ENCODE measurements around the gene CASZ1. TPM values are rescaled to one million over a fixed set of nuclear protein-coding genes. Genes with fewer than 3 reads are reported as not detected.

CASZ1 gene
- total RNA-seq, 4 donors from 2014 or later: 39.1 to 215 (median 115) TPM

DNA sequence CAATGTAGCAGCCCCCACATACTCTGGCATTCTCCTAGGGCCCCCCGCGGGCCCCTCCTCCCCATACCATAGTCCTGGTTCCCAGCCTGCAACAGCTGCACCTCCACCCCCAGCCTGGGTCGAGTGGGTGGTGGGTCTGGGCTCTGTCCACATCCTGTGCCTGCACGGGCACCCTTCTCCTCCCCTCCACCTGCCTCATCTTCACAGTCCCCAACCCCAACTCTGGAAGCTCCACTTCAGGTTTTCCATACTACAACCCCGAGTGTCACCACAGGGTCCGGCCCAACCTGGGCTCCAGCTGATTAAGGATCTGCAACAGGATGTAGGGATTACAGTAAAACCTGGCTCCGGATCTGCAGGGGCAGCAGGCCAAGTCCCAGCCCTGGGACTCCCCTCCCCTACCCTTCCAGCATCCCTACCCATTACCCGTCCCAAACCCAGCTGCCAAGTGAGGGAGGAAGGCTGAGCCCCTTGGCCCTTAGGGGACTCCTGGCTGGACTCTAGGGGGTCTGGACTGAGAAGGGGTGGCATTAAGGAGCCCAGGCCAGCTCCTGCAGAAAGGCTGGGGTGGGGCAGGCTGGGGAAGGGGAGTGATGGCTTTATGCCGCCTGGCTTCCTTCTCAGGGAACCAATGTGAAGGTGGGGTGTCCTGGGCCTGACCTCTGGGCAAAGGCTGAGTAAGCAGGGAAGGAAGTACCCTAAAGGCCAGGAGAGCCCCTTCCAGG is 116.8 kb downstream of the CASZ1 start:
- peak overlapping the region; percentile 83 to 95 (median 94) for H3K27ac ChIP-seq
- peaks cover 82 to 99% (median 88%) of the 10 kb centered on the region in 4 donors for H3K4me1 ChIP-seq
- 43% methylated on average over 9 of the region's 9 CpGs; no CpG with 5 or more reads in 1 of the 2 donors for WGBS, 2 donors (ENCODE audit: low coverage in 1 of 2)
- no peak overlapping the region for H3K4me3 ChIP-seq
- TF ChIP-seq EP300 (IDR thresholded peaks at IDR 0.05; ENCODE audit: low read depth) (no peak), CTCF (IDR thresholded peaks at IDR 0.05) (no peak), POLR2AphosphoS5 (IDR thresholded peaks at IDR 0.05) (no peak), POLR2A (IDR thresholded peaks at IDR 0.05) (no peak)
- DNase-seq: peak; percentile 45
- no peaks in the 10 kb centered on the region for H3K36me3 ChIP-seq
- in situ Hi-C loops (cut with MboI; ENCODE audit: low pct_ligation_motif_present in 1 of 4, low pct_unique_long_range_greater_than_20kb in 1 of 4, low sequenced_read_pairs in 3 of 4): loop anchor here in 1 of 4 donors (25.0 kb wide), 1 partner anchor 183 kb away; no protein-coding TSS in a partner anchor
- H3K9me3 ChIP-seq: no peaks in the 10 kb centered on the region
- intact Hi-C loops (cut with DNase I; ENCODE audit: low total_unique reads): no loop called here
- no peaks in the 10 kb centered on the region for H3K27me3 ChIP-seq

GRCh38 chr1:10678852-10679251 is 117.6 kb downstream of the CASZ1 start:
- H3K4me3 ChIP-seq: no peak overlapping the region
- in situ Hi-C loops (cut with MboI; ENCODE audit: low pct_ligation_motif_present in 1 of 4, low pct_unique_long_range_greater_than_20kb in 1 of 4, low sequenced_read_pairs in 3 of 4) (loop anchor here in 1 of 4 donors (25.0 kb wide), 1 partner anchor 183 kb away; no protein-coding TSS in a partner anchor), intact Hi-C loops (cut with DNase I; ENCODE audit: low total_unique reads) (no loop called here)
- H3K27me3 ChIP-seq: no peaks in the 10 kb centered on the region
- H3K36me3 ChIP-seq: no peaks in the 10 kb centered on the region
- no peaks in the 10 kb centered on the region for H3K9me3 ChIP-seq
- peaks cover 87 to 100% (median 92%) of the 10 kb centered on the region in 4 donors for H3K4me1 ChIP-seq
- no peak for DNase-seq
- WGBS, 2 donors (ENCODE audit: low coverage in 1 of 2): 90 to 100% methylated on average over 1 to 7 of the region's 11 CpGs
- peak overlapping the region; percentile 83 to 95 (median 94) for H3K27ac ChIP-seq
- no peak for TF ChIP-seq POLR2AphosphoS5 (IDR thresholded peaks at IDR 0.05)
- no peak for TF ChIP-seq EP300 (IDR thresholded peaks at IDR 0.05; ENCODE audit: low read depth)
- TF ChIP-seq CTCF (IDR thresholded peaks at IDR 0.05): no peak
- TF ChIP-seq POLR2A (IDR thresholded peaks at IDR 0.05): no peak

- no peak for DNase-seq
- Histone ChIP-seq H3K27me3 (no peaks in the 10 kb centered on the region), H3K4me3 (no peak overlapping the region), H3K4me1 (peaks cover 87 to 100% (median 92%) of the 10 kb centered on the region in 4 donors), H3K9me3 (no peaks in the 10 kb centered on the region), H3K36me3 (no peaks in the 10 kb centered on the region), H3K27ac (peak overlapping the region; percentile 83 to 95 (median 94))
- in situ Hi-C loops (cut with MboI; ENCODE audit: low pct_ligation_motif_present in 1 of 4, low pct_unique_long_range_greater_than_20kb in 1 of 4, low sequenced_read_pairs in 3 of 4): loop anchor here in 1 of 4 donors (25.0 kb wide), 1 partner anchor 184 kb away; no protein-coding TSS in a partner anchor
- TF ChIP-seq POLR2AphosphoS5 (IDR thresholded peaks at IDR 0.05) (no peak), CTCF (IDR thresholded peaks at IDR 0.05) (no peak), EP300 (IDR thresholded peaks at IDR 0.05; ENCODE audit: low read depth) (no peak), POLR2A (IDR thresholded peaks at IDR 0.05) (no peak)
- WGBS, 2 donors (ENCODE audit: low coverage in 1 of 2): 90 to 91% methylated on average over 8 to 21 of the region's 23 CpGs
- intact Hi-C loops (cut with DNase I; ENCODE audit: low total_unique reads): no loop called here
Observed at GRCh38 chr1:10678402-10678801, 118.0 kb downstream of the CASZ1 start.

DNA sequence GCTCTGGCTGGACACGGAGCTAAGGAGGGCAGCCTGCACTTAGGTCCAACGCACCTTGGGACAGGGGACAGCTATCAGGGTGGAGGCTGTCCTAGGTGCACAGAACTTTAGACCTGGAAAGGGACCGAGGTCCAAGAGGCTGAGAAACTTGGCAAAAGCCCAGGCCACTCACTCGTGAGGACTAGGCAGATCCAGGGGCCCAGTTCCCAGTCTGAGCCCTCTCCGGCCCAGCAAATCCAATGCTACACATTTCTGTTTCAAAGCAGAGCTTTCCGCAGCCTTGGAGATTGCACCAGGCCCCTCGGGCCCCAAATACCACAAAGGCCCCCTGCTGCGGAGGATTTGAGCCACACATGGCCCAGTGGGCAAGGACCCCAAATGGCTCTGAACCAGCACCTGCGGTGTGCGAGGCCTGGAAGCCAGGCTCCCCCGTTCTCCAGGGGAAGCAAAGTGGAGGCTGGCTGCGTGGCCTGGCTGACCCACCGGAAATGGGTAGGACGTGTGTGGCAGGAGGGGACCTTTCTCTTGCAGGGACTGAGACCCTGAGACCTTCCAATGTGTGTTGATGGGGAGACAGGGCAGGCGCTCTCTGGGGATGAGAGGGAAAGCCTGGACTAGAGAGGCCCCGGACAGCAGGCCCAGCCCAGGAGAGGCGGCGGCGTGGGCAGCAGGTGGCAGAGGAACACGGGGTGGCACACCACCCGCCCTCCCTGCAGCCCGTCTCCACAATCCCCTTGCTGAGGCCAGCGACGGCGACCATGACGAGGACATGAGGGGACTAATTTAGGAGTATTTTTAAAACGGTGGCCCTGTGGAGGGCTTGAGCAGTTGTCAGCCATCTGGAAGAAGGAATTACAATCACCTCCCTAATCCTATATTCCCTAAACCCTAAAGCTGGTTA is 118.7 kb downstream of the CASZ1 start:
- in situ Hi-C loops (cut with MboI; ENCODE audit: low pct_ligation_motif_present in 1 of 4, low pct_unique_long_range_greater_than_20kb in 1 of 4, low sequenced_read_pairs in 3 of 4) (loop anchor here in 1 of 4 donors (25.0 kb wide), 1 partner anchor 185 kb away; no protein-coding TSS in a partner anchor), intact Hi-C loops (cut with DNase I; ENCODE audit: low total_unique reads) (no loop called here)
- DNase-seq: peak; percentile 77
- no peak overlapping the region for H3K4me3 ChIP-seq
- peaks cover 83 to 100% (median 91%) of the 10 kb centered on the region in 4 donors for H3K4me1 ChIP-seq
- peak in 2 of 3 donors; percentile 5 to 53 for TF ChIP-seq POLR2AphosphoS5 (IDR thresholded peaks at IDR 0.05)
- TF ChIP-seq POLR2A (IDR thresholded peaks at IDR 0.05): no peak
- 67 to 76% methylated on average over 9 to 21 of the region's 27 CpGs for WGBS, 2 donors (ENCODE audit: low coverage in 1 of 2)
- no peaks in the 10 kb centered on the region for H3K36me3 ChIP-seq
- no peaks in the 10 kb centered on the region for H3K27me3 ChIP-seq
- H3K27ac ChIP-seq: peak overlapping the region; percentile 83 to 95 (median 94)
- no peaks in the 10 kb centered on the region for H3K9me3 ChIP-seq
